Gastrocnemius medialis (tissue), 4 donors: ENCODE measurements around the gene MATN1.
A peak's percentile ranks its signal among the peaks of the same experiment; 100 is the strongest.

Experiments
- CTCF ChIP-seq, 5 experiments: fragments of 450-650 bp in 3 of 5; fragments of 200-600 bp in 2 of 5; sonication (generic) in 2 of 5; IDR thresholded peaks in 4 of 5; conservative IDR thresholded peaks in 1 of 5; 1 replicate in 4 of 5; 2 replicates in 1 of 5; pipeline ENCODE4 v1.5.1; 2016 to 2019; ENCODE audit warnings: antibody characterized with exemption in 5 of 5, mild to moderate bottlenecking in 3 of 5, moderate library complexity in 3 of 5
- POLR2A ChIP-seq, 2 donors: fragments of 450-650 bp; IDR thresholded peaks; one replicate each; pipeline ENCODE4 v1.6.1; 2017; ENCODE audit warnings: antibody characterized with exemption in 2 of 2, mild to moderate bottlenecking in 2 of 2, moderate library complexity in 2 of 2

DNA sequence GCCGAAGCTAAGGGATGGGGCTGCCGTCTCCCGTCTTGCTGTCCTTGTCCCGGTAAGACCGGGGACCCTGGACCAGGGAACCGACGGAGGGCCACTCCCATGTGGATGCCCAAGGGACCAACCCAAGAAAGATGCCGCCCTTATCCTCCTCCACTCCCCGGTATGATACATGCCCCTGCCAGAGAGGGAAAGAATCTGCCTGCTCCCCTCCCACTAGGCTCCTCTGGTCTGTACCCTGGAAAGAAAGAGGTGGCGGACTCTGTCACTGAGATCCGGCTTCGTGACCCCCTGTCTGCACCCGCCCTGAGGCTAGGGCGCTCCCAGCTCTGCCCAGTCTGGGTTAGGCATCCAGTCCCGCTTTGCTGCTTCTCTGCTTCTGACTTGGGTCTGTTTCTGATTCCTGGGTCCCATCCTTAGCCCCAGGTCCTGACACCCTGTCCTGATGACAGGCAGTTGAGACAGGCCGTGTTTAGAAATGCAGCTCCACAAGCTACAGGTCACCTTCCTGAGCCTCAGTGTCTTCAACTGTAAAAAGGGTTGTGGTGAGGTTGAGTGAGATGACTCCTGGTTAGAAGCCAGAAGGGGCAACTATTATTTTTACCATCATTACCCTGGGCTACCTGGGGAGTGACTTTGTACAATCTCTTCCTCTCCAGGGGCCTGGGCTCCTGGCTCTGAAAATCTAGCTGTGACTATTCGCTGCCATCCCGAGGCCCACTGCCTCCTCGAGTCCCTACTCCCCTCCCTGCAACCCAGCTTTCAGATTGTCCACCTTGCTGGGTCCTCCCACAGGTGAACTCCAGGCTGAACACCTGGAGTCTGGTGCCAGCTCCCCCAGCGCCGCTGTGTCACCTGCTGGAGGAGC is 3.7 kb downstream of the MATN1 start:
- TF ChIP-seq POLR2A (IDR thresholded peaks at IDR 0.05) (no peak), CTCF (IDR thresholded peaks at IDR 0.05 in 4 of 5, conservative IDR thresholded peaks at IDR 0.05 in 1 of 5) (peak in 1 of 5 experiments; percentile 10)
